ENCODE data around the gene KLHL14.

The KLHL14 gene

GRCh38 chr18:32770666-32771168 is 2.1 kb downstream of the KLHL14 start:
- no peak for DNase-seq

DNA sequence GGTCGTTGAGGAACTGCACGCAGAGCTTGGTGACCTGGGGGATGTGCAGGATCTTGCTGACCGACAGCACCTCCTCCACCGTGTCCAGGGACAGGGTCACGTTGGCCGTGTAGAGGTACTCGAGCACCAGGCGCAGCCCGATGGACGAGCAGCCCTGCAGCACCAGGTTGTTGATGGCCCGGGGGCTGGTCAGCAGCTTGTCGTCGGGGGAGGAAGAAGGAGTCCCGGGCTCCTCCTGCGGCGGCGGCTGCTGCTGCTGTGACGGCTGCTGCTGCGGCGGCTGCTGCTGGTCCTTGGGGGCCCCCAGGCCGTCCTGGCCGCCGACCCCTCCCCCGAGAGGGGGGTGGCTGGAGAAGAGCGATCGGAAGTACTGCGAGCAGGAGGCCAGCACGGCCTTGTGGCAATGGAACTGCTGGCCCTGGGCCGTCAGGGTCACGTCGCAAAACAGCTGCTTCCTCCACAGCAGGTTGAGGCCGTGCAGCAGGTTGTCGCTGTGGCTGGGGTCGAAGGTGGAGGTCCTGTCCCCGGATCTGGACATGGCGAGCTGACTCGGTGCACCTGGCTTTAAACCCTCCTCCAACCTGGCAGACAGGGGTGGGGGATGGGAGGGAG is 2.7 kb downstream of the KLHL14 start:
- peak in 1 of 51 donors; percentile 8 for DNase-seq

GRCh38 chr18:32769586-32770053 is 3.2 kb downstream of the KLHL14 start:
- DNase-seq = peak in 1 of 51 donors; percentile 8

- no peak for DNase-seq
Observed at GRCh38 chr18:32769071-32769585, 3.7 kb downstream of the KLHL14 start.

GRCh38 chr18:32767400-32767799 is 5.4 kb downstream of the KLHL14 start:
- no peak for DNase-seq

- no peak for DNase-seq
Observed at GRCh38 chr18:32764611-32765244, 8.1 kb downstream of the KLHL14 start.

GRCh38 chr18:32763293-32763692 is 9.5 kb downstream of the KLHL14 start:
- no peak for DNase-seq

DNA sequence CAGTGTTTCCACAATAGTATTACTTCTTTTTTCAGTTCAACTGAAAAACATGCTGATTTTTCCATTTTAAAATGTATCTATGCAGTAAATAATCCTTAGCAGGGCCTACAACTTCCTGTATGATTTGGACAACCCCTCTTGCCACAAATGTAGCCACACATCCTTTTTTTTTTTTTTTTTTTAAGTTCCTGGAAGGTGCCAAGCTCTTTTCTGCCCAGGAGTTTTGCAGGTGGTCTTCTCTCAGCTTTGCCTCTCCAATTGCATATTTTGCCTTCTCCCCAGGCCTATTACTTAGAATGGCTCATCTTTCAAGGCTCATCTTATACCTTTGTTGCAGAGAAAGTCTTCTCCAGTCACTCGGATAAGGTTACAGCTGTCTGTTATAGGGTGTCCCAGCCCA is 11.6 kb downstream of the KLHL14 start:
- no peak for DNase-seq

GRCh38 chr18:32760391-32760790 is 12.4 kb downstream of the KLHL14 start:
- DNase-seq = no peak

GRCh38 chr18:32759611-32760167 is 13.1 kb downstream of the KLHL14 start:
- no peak for DNase-seq

DNA sequence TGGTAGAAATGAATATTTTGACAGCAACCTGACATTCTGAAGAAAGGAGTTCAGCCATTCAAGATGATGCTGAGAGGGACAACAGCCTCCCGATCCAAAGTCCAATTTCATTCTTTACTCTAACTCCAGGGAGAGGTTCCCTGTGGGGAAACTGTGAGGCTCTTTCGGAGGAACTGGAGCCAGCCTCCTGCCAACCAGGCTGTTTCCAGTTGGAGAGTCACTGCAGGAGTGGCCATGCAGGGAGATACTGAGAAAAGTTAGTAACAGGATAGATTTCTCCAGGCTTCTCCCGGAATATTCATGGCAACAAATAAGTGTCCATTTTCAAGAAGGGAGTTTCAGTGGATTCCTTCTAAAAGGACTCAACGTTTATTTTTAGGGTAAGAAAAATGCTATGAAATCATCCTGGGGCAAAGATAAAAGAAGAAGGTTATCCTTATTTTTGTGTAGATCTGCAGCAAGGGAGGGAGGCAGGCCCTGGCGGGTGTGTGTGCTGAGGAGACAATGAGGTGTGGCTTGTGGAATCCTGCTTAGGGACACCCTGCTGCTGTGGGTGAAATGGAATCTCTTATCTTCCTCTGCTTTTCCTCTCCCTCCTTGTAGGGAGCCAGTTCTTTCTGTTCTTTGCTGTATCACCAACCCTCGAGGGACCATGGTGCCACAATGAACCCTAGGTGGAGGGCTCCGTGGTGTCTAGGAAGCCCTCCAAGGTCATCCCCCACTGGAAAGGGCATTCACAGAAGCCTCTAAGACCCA is 18.1 kb downstream of the KLHL14 start:
- DNase-seq = no peak

- no peak for DNase-seq
Observed at GRCh38 chr18:32753656-32754260, 19.1 kb downstream of the KLHL14 start.

DNA sequence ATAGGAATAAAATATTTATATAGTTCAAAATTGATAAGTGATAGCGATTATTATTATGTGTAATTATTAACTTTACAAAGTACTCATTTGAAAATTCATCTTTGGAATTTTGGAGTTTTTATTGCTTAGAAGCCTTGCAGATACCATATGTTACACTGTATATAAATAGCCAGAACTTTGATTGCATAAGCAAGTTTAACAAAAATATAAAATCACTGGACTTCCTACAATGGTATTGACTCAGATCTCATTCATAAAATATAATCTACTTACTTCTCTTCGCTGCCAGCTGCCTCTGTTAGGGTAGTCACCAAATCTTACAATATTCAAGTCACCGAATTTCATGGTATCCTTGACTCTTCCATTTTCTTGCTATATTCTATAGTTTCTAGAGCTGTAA is 22.5 kb downstream of the KLHL14 start:
- DNase-seq = no peak

GRCh38 chr18:32749809-32750208 is 23.0 kb downstream of the KLHL14 start:
- DNase-seq = no peak

DNA sequence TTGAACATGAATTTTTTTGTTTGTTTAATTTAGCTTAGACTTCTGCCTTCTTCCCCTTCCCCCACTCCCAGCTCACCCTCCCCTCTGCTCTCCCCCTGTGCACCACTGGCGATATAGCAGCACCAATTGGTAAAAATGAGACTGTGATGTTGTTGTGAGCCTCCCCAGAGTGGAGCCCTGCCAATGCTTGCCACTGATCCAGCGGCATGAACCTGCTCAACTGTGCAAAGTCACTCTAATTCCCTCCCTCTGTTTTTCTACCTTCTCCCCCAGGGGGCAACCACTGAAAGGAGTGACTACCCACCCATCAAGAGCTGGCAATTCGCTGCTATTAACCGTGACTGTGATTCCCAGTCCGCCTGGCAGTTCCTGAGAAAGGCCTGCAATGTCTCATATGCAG is 30.2 kb downstream of the KLHL14 start:
- DNase-seq = no peak

DNA sequence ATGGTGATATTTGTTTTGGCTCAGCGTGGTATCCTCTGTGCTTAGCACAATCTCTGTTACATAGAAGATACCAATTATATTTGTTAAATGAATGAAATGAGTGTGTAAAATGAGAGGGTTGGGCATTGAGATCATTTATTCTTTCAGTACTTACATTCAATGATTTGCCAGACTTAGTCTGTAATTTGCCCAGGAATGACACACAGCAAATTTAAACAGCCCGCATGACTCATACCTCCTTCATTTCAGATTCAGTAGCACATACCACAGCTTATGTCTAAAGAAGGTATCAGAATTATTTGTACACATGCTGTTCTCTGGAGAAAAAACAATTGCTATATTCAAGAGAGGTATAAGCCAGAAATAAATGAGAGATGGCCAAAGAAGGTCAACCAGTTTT is 37.0 kb downstream of the KLHL14 start:
- DNase-seq = no peak

GRCh38 chr18:32734442-32734841 is 38.4 kb downstream of the KLHL14 start:
- DNase-seq = no peak

- no peak for DNase-seq
Observed at GRCh38 chr18:32732165-32732564, 40.7 kb downstream of the KLHL14 start.

GRCh38 chr18:32730620-32731091 is 42.2 kb downstream of the KLHL14 start:
- peak in 1 of 51 donors; percentile 1 for DNase-seq

- no peak for DNase-seq
Observed at GRCh38 chr18:32730068-32730467, 42.8 kb downstream of the KLHL14 start.

DNA sequence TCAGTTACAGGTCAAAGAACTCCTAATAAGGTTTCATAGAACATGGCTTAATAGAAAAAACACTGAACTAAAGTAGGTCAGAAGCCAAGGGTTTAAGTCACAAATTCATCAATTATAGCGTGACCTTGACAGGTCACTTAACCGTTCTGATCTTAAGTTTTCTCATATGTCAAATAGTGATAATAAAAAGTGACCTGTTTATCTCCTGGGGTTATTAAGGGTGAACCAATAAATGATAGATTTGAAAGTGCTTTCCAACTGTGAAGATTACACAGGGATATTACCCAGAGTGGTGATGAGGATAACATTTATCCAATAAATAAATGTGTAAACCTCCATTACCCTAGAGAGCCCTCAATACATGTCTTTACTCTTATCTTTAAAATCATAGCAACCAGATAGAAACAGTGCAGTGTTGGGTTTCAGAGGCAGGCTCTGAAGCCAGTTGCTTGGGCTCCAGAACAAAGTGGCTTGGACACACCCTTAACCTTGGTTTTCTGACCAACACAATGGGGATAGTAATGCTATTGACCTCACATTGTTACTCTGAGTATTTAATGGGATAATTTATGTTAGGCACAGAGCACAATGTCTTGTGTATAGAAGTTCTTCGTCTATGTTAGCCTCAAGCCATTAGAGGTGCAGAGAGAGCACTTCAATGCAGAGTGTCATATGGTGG is 48.6 kb downstream of the KLHL14 start:
- no peak for DNase-seq

All from hypothalamus (tissue), 51 donors.